ENCODE measurements around the gene MYMX.

MYMX gene

DNA sequence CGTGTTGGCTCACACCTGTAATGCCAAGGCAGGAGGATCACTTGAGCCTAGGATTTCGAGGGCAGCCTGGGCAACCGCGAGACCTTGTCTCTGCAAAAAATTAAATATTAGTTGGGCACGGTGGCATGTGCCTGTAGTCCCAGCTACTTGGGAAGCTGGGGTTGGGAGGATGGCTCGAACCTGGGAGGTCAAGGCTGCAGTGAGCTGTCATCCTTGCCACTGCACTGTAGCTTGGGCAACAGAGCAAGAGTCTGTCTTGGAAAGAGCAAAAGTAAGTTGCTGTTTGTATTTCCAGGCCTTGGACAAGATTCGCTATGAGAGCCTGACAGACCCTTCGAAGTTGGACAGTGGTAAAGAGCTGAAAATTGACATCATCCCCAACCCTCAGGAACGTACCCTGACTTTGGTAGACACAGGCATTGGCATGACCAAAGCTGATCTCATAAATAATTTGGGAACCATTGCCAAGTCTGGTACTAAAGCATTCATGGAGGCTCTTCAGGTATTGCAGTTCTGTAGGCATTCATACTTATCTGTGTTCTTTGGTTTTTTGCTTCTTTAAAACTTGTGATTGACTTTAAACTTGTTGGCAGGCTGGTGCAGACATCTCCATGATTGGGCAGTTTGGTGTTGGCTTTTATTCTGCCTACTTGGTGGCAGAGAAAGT lies 32.5 kb downstream of the MYMX start:
- TF ChIP-seq, protein P1, sequence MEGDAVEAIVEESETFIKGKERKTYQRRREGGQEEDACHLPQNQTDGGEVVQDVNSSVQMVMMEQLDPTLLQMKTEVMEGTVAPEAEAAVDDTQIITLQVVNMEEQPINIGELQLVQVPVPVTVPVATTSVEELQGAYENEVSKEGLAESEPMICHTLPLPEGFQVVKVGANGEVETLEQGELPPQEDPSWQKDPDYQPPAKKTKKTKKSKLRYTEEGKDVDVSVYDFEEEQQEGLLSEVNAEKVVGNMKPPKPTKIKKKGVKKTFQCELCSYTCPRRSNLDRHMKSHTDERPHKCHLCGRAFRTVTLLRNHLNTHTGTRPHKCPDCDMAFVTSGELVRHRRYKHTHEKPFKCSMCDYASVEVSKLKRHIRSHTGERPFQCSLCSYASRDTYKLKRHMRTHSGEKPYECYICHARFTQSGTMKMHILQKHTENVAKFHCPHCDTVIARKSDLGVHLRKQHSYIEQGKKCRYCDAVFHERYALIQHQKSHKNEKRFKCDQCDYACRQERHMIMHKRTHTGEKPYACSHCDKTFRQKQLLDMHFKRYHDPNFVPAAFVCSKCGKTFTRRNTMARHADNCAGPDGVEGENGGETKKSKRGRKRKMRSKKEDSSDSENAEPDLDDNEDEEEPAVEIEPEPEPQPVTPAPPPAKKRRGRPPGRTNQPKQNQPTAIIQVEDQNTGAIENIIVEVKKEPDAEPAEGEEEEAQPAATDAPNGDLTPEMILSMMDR (IDR thresholded peaks at IDR 0.05): no peak
- no peak overlapping the region for H3K27ac ChIP-seq
- no peak for DNase-seq (ENCODE audit: low spot score)
- H3K4me3 ChIP-seq: peak overlapping the region; percentile 79

DNA sequence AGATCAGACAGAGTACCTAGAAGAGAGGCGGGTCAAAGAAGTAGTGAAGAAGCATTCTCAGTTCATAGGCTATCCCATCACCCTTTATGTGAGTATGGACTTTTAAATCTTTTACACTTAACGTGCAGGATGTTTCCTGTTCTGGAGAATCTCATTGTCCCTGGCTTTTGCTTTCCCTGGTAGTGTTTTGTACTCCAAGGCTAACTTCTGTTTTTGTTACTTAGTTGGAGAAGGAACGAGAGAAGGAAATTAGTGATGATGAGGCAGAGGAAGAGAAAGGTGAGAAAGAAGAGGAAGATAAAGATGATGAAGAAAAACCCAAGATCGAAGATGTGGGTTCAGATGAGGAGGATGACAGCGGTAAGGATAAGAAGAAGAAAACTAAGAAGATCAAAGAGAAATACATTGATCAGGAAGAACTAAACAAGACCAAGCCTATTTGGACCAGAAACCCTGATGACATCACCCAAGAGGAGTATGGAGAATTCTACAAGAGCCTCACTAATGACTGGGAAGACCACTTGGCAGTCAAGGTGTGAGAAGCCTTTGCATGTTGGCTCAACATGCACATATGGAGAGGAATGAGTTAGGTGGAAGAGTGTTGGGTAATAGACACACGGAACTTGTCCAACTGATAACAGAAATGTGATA lies 33.5 kb downstream of the MYMX start:
- TF ChIP-seq, protein P1 (IDR thresholded peaks at IDR 0.05): no peak
- no peak for DNase-seq (ENCODE audit: low spot score)
- Histone ChIP-seq H3K4me3 (no peak overlapping the region), H3K27ac (no peak overlapping the region)

DNA sequence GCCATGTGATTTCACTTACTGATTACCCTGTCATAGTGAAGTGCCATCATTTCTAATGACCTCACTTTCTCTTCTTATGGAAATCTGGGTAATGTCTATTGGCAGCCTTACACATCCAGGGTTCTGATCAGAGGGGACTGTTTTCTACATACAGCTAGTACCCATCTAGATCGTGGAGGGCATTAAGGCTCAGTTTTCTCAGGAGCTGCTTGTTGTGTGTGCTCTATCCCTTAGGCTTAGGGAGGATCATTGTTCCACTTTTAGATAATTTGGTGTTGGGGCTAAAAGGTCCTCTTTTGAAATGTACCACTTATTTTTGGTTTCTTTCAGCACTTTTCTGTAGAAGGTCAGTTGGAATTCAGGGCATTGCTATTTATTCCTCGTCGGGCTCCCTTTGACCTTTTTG lies 34.0 kb downstream of the MYMX start:
- TF ChIP-seq, protein P1 (IDR thresholded peaks at IDR 0.05): no peak
- DNase-seq (ENCODE audit: low spot score): no peak
- Histone ChIP-seq H3K27ac (no peak overlapping the region), H3K4me3 (no peak overlapping the region)

DNA sequence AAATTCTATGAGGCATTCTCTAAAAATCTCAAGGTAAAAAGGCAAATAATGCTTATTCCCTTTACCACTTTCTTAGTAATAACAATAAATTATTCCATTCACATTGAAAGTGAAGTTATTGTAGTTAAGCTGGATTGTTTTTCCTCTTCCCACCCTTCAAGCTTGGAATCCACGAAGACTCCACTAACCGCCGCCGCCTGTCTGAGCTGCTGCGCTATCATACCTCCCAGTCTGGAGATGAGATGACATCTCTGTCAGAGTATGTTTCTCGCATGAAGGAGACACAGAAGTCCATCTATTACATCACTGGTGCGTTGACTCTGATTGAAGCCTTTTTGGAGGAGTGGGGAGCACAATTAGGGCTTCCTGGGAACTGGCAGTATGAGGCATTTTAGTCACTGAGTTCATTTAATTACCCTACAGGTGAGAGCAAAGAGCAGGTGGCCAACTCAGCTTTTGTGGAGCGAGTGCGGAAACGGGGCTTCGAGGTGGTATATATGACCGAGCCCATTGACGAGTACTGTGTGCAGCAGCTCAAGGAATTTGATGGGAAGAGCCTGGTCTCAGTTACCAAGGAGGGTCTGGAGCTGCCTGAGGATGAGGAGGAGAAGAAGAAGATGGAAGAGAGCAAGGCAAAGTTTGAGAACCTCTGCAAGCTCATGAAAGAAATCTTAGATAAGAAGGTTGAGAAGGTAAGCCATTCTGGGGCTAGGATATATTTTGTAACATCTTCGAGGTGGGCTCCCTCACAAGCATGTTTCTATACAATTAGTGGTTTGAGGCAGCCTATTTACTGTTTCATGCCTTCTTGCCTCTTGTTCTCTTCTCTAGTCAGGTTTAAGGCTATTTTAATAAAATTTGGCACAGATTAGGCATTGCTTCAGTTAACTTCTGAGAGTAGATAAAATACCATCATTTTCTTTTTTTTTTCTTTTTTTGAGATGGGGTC lies 35.1 kb downstream of the MYMX start:
- H3K27ac ChIP-seq: no peak overlapping the region
- TF ChIP-seq, protein P1 (IDR thresholded peaks at IDR 0.05): no peak
- DNase-seq (ENCODE audit: low spot score): no peak
- no peak overlapping the region for H3K4me3 ChIP-seq

DNA sequence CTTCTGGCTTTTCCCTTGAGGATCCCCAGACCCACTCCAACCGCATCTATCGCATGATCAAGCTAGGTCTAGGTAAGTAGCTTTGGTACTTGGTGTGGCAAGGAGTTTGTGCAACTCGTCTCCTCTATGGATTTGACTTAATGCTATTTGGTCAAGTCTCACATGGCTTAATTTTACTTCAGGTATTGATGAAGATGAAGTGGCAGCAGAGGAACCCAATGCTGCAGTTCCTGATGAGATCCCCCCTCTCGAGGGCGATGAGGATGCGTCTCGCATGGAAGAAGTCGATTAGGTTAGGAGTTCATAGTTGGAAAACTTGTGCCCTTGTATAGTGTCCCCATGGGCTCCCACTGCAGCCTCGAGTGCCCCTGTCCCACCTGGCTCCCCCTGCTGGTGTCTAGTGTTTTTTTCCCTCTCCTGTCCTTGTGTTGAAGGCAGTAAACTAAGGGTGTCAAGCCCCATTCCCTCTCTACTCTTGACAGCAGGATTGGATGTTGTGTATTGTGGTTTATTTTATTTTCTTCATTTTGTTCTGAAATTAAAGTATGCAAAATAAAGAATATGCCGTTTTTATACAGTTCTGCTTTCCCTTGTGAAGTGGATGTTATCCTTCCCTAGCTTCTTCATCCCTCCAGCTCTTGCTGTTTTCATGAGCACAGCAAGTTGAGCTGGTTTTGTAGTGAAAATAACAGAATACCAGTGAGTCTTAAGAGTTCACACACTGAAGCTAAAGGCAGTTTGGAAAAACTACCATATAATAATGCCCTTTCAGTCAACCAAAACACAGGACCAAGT lies 36.8 kb downstream of the MYMX start:
- TF ChIP-seq, protein P1 (IDR thresholded peaks at IDR 0.05): no peak
- DNase-seq (ENCODE audit: low spot score): no peak
- no peak overlapping the region for H3K4me3 ChIP-seq
- H3K27ac ChIP-seq: no peak overlapping the region

DNA sequence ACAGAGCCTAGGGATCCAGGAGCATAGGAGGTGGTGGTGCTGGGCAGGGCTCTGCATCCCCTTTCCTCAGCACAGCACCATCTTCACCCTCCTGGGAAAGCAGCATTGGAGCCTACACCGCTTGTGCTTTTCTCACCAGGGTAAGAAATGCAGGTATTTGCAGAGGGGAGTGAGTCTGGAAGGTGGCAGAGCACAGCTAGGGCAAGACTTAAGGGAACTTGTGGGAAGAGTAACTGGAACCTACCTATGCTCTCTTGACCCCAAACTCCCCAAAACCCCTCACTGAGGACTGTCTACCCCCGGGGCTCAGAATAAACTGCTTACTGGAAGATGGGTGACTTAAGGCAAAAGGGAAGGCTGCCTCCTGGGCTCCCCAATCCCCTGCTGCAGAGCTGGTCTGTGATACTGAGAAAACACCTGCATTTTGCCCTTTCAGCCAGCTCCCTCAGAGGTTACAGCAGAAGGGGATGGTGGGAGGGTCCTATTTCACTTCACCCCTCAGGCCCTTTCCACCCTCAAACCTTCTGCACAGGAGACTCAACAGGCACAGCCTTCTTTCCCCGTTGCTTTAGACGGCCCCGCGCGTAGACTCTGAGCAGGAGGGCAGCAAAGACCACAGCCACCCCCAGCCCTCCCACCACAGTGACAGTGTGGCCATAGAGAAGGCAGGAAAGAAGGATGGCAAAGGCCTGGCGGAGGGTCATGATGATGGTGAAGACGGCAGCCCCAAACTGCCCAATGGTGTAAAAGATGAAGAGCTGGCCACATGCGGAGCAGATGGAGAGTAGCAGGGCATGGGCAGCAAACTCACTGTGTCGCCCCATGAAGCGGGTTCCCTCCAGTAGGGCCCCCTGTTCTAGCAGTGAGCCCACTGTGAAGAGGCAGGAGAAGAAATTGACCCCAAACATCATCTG lies 37.7 kb downstream of the MYMX start:
- TF ChIP-seq, protein P1 (IDR thresholded peaks at IDR 0.05): no peak
- Histone ChIP-seq H3K27ac (no peak overlapping the region), H3K4me3 (no peak overlapping the region)
- DNase-seq (ENCODE audit: low spot score): no peak

Measured in coronary artery (tissue), 2 donors.